Measurements from ENCODE around the gene PANK4. TPM values are rescaled to one million over a fixed set of nuclear protein-coding genes. Genes with fewer than 3 reads are reported as not detected.
"Not testable (repeated sequence)": the region's sequence is repeated elsewhere in the genome, so short reads cannot be mapped to it uniquely, and the experiment has no call there.

The PANK4 gene
- total RNA-seq, 1 donor from 2014 or later = 45.3 TPM

DNA sequence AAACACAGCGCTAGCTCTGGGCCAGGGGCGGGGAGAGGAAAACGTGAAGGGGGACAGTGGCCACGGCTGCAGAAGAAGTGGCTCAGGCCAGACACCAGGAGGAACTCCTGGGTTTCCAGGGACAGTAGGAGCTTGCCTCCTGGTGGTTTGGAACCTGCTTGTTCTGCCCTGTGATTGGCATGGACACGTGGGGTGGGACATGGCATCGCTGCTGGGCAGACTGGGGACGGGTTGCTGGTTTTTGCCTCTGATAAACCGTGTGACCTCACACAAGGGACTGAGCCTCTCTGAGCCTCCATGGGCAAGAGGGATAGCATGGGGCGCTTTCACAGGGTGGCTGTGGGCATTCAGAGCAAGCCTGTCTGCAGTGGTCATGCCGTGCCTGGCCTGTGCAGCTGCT lies 57.9 kb downstream of the PANK4 start:
- no peak for DNase-seq (ENCODE audit: extremely low read depth, low read depth, low spot score)

- no peak for DNase-seq (ENCODE audit: extremely low read depth, low read depth, low spot score)
These were observed 58.3 kb downstream of the PANK4 start for GRCh38 chr1:2468041-2468472.

GRCh38 chr1:2466958-2467554 lies 59.3 kb downstream of the PANK4 start:
- DNase-seq (ENCODE audit: extremely low read depth, low read depth, low spot score) = no peak

DNA sequence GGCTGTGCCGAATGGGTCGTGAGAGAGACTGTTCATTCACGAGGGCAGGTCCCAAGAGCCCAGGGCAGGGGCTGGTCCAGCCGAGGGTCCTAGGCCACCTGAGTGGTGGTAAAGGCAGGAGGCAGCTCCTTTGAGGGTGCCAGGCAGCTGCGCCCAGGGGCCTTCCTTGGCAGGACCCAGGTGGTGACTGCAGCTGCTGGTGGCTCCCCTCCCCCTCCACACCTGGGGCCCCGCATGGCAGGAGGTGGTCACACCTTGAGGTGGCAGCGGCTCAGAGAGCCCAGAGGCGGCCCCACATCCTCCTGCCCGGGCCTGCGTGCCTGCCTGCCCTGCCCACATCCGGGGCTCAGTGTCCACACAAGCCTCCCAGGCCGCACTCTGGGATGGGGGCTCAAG lies 60.1 kb downstream of the PANK4 start:
- DNase-seq (ENCODE audit: extremely low read depth, low read depth, low spot score) = no peak

DNA sequence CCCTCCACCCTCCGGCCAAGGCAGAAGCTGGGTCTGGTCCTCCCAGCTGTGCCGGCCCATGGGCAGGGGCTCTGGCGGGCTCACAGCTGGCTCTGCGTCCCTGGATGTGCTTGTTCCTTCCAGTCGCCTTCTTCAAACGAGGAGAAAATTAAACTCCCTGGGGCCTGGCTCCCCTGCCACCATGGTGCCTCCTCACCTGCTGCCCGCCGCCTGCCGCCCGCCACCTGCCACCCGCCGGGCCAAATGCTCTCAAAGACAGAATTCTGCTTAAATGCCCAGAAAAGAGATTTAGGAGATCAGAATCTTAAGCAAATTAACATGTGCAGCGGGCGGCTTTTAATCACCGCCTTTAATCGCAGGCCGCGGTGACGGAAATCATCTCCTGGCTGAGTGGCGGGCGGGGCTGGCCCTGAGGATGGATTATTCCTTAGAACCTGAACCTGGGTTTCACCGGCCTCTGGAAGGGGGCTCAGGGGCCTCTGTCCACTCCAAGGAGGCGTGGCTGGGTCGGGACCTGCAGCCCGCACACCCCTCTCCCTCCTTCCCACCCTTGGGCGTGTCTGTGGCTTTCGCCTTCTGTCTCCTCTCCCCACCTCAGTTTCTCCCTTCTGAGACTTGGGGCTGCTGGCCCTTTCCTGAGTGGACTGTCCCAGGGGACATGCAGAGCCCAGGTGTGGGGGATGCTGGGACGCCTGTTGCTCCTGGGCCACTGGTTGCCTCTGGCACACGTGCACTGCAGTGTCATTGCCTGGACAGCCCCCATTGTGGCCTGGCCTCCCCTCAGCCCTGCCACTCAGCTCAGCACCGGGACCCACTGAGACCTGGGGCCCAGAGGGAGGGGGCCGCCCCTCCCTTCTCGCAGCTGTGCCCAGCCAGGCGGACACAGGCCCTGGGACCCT lies 60.8 kb downstream of the PANK4 start:
- no peak for DNase-seq (ENCODE audit: extremely low read depth, low read depth, low spot score)

DNA sequence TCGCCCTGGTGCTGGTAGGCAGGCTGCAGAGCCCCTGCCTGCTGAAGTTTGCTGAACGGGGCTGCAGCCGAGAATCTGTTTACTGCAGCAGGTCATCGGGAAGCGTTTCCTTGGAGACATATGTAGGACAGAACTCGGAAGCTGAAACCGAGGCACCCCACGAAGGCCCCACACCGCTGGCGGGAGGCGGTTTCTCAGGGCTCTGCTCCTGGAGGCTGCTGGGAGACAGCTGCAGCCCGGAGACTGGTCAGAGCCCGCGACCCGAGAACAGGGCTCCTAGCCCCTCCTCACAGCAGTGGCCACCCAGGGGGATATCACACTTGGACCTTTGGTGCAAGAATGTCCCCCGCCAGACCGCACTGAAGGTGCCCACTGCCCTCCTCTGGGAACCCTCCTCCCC lies 63.0 kb downstream of the PANK4 start:
- no peak for DNase-seq (ENCODE audit: extremely low read depth, low read depth, low spot score)

GRCh38 chr1:2462819-2463218 lies 63.6 kb downstream of the PANK4 start:
- DNase-seq (ENCODE audit: extremely low read depth, low read depth, low spot score) = no peak

GRCh38 chr1:2460996-2461751 lies 65.2 kb downstream of the PANK4 start:
- DNase-seq (ENCODE audit: extremely low read depth, low read depth, low spot score) = no peak

DNA sequence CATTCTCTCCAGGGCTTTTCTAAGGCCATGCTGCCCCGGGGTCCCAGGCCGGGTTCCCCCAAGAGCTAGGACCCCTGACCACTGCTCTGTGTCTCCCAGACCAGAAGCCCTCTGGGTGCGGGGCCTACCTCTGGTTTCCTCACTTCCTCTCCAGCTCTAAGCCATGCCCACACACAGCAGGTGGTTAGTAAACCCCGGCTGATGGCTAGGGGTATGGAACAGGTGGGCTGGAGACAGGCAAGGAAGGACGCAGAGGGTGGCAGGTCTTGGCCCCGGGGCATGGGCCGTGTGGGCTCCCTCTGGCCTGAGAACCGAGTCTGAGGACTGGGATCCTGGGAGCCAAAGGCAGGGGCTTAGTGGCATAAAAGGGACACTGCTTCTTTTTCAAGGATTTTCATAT lies 66.2 kb downstream of the PANK4 start:
- DNase-seq (ENCODE audit: extremely low read depth, low read depth, low spot score) = no peak

DNA sequence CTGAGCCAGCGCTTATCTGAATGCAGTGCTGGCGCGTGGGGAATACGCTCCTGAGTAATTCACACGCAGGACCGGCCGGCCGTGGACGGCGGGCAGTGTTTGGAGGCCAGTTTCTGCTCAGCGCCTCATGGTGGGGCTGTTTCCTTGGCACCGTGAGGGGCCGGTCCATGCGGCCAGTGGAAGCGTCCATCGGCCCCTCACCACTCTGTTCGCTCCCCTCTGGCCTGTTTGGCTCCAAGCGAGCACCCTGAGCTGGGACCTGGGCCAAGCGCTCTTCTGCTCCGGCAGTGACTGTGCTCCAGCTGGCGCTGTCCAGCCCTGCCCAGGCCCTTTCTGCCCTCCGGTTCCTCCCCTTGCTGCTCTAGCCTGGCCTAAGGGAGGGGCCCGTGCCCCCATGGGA lies 66.6 kb downstream of the PANK4 start:
- no peak for DNase-seq (ENCODE audit: extremely low read depth, low read depth, low spot score)

GRCh38 chr1:2459102-2459753 lies 67.2 kb downstream of the PANK4 start:
- not testable (repeated sequence) for DNase-seq (ENCODE audit: extremely low read depth, low read depth, low spot score)

- no peak for DNase-seq (ENCODE audit: extremely low read depth, low read depth, low spot score)
These were observed 67.7 kb downstream of the PANK4 start for GRCh38 chr1:2458687-2459086.

Other genes with a start within 250 kb of the PANK4 start
- 6.6 and 7.1 TPM in 2 replicates for gene MORN1, start 135.0 kb downstream of the PANK4 start, total RNA-seq
- 103 and 119 TPM in 2 replicates for gene RER1, start 134.8 kb downstream of the PANK4 start, total RNA-seq
- 26.0 and 31.9 TPM in 2 replicates for gene PEX10, start 114.0 kb downstream of the PANK4 start, total RNA-seq
- 0.47 TPM in 1 of 2 replicates, not detected in the other for gene PLCH2, start 50.3 kb downstream of the PANK4 start, total RNA-seq
- gene HES5, start 3.7 kb upstream of the PANK4 start, total RNA-seq = not detected in 2 replicates
- 43.9 and 86.1 TPM in 2 replicates for gene TNFRSF14, start 29.8 kb upstream of the PANK4 start, total RNA-seq
- gene PRXL2B, start 60.2 kb upstream of the PANK4 start, total RNA-seq = 44.7 and 47.3 TPM in 2 replicates
- 0.15 and 0.93 TPM in 2 replicates for gene MMEL1, start 106.4 kb upstream of the PANK4 start, total RNA-seq

All from glomerular endothelial cell (primary cell).